NT2/D1 (cell line): ENCODE results near the gene SIGMAR1.

Experiments used
- SUZ12 ChIP-seq: IDR thresholded peaks from 2 replicates; pipeline ENCODE4 v1.6.1; 2011; ENCODE audit not compliant: insufficient read length, insufficient read depth; ENCODE audit errors: extremely low read depth
- YY1 ChIP-seq: IDR thresholded peaks from 2 replicates; pipeline ENCODE4 v1.6.1; 2011; ENCODE audit not compliant: insufficient read length, insufficient read depth
- ZNF274 ChIP-seq: IDR thresholded peaks from 2 replicates; pipeline ENCODE4 v1.6.1; 2011; ENCODE audit warnings: mild to moderate bottlenecking, low read depth, low read length

- TF ChIP-seq YY1 (no peak), SUZ12 (no peak), ZNF274 (no peak)
Measured at GRCh38 chr9:34633851-34634550, 3.6 kb downstream of the SIGMAR1 start.
